SK-N-SH (cell line): ENCODE data around the gene CASP14. TPM values are rescaled to one million over a fixed set of nuclear protein-coding genes. Genes with fewer than 3 reads are reported as not detected.

Source experiments
- CTCF ChIA-PET: fragments of 300-600, 350-600 bp; formaldehyde crosslinking; extraction: SDS; loops from one replicate; lab custom pipeline; 2021; lab: Yijun Ruan, JAX
- POLR2A ChIA-PET: fragments of 350-600 bp; sonication (Branson Sonifier 250); formaldehyde crosslinking; extraction: SDS; loops from one replicate; lab custom pipeline; 2020; ENCODE audit warnings: antibody characterized with exemption, inconsistent platforms; lab: Yijun Ruan, JAX
- DNase-seq: peaks from one replicate; pipeline ENCODE4 v3.0.0; 2012
- H2AFZ ChIP-seq: fragments of 200-600 bp; sonication (generic); 2 replicates; pipeline ENCODE4 v1.8.1; 2016; ENCODE audit warnings: antibody characterized with exemption, mild to moderate bottlenecking, low read depth
- H3F3A ChIP-seq: fragments of 200-600 bp; sonication (generic); replicated peaks from 2 replicates; pipeline ENCODE3; 2016; ENCODE audit warnings: antibody characterized with exemption, mild to moderate bottlenecking; ENCODE audit not compliant: insufficient read depth
- H3K27ac ChIP-seq, 2 experiments: fragments of 200-500 bp in 1 of 2; fragments of 200-600 bp in 1 of 2; sonication (Bioruptor generic) in 1 of 2; sonication (generic), shearing (Covaris generic) in 1 of 2; 2 replicates each; pipeline versions ENCODE4 v1.5.1 to v1.6.1; 2014 to 2016; ENCODE audit warnings: low read depth in 2 of 2, inconsistent platforms in 1 of 2, low read length in 1 of 2, mild to moderate bottlenecking in 1 of 2, mixed read lengths in 1 of 2
- H3K27me3 ChIP-seq: fragments of 200-600 bp; sonication (generic), shearing (Covaris generic); 2 replicates; pipeline ENCODE4 v1.6.1; 2016; ENCODE audit warnings: mixed run types; ENCODE audit not compliant: insufficient read depth
- H3K36me3 ChIP-seq, 2 experiments: fragments of 200-500 bp in 1 of 2; fragments of 200-600 bp in 1 of 2; sonication (Bioruptor generic) in 1 of 2; sonication (generic) in 1 of 2; replicated peaks in 1 of 2; 2 replicates each; pipeline versions ENCODE3 to v1.5.1; 2014 to 2016; ENCODE audit warnings: low read length in 1 of 2, mild to moderate bottlenecking in 1 of 2; ENCODE audit not compliant: insufficient read depth in 2 of 2, control insufficient read depth in 1 of 2
- H3K4me1 ChIP-seq, 2 experiments: fragments of 200-500 bp in 1 of 2; fragments of 200-600 bp in 1 of 2; sonication (Bioruptor generic) in 1 of 2; sonication (generic), shearing (Covaris generic) in 1 of 2; 2 replicates each; pipeline versions ENCODE4 v1.5.1 to v1.6.1; 2014 to 2016; ENCODE audit warnings: low read depth in 1 of 2, low read length in 1 of 2, mixed run types in 1 of 2; ENCODE audit not compliant: insufficient read depth in 2 of 2, control insufficient read depth in 1 of 2
- H3K4me2 ChIP-seq: fragments of 200-600 bp; sonication (generic), shearing (Covaris generic); 2 replicates; pipeline ENCODE4 v1.6.1; 2017; ENCODE audit warnings: mixed run types
- H3K4me3 ChIP-seq, 2 experiments: fragments of 200-500 bp in 1 of 2; fragments of 200-600 bp in 1 of 2; sonication (Bioruptor generic) in 1 of 2; sonication (generic), shearing (Covaris generic) in 1 of 2; 2 replicates each; pipeline versions ENCODE4 v1.5.1 to v1.8.1; 2014 to 2016; ENCODE audit warnings: low read depth in 2 of 2, inconsistent platforms in 1 of 2, low read length in 1 of 2, mild to moderate bottlenecking in 1 of 2, mixed read lengths in 1 of 2, moderate library complexity in 1 of 2
- H3K79me2 ChIP-seq: fragments of 200-600 bp; sonication (generic); 2 replicates; pipeline ENCODE4 v1.8.1; 2017; ENCODE audit warnings: mild to moderate bottlenecking; ENCODE audit not compliant: insufficient read depth
- H3K9ac ChIP-seq: fragments of 200-600 bp; sonication (generic); 2 replicates; pipeline ENCODE4 v1.6.1; 2017; ENCODE audit warnings: mixed run types
- H3K9me2 ChIP-seq: fragments of 200-600 bp; sonication (generic); 2 replicates; pipeline ENCODE4 v1.6.1; 2017; ENCODE audit warnings: mixed run types
- H3K9me3 ChIP-seq: fragments of 200-600 bp; sonication (generic); 2 replicates; pipeline ENCODE4 v1.6.1; 2017; ENCODE audit warnings: mixed run types, mild to moderate bottlenecking, moderate library complexity
- H4K20me1 ChIP-seq: fragments of 200-600 bp; sonication (generic); 2 replicates; pipeline ENCODE4 v1.6.1; 2017; ENCODE audit warnings: mild to moderate bottlenecking, mixed run types; ENCODE audit not compliant: insufficient read depth
- CTCF ChIP-seq: fragments of 200-600 bp; sonication (generic); IDR thresholded peaks from 2 replicates; pipeline ENCODE4 v1.6.1; 2017; ENCODE audit warnings: antibody characterized with exemption, mild to moderate bottlenecking, moderate library complexity
- ELF1 ChIP-seq: IDR thresholded peaks from 2 replicates; pipeline ENCODE4 v1.4.0; 2012
- GABPA ChIP-seq: IDR thresholded peaks from 2 replicates; pipeline ENCODE4 v1.4.0; 2012; ENCODE audit warnings: low read depth, mild to moderate bottlenecking
- GATA2 ChIP-seq: sonication (generic); formaldehyde crosslinking; IDR thresholded peaks from 2 replicates; pipeline ENCODE4 v1.5.0; 2020; ENCODE audit warnings: mild to moderate bottlenecking, missing genetic modification reagents
- RFX5 ChIP-seq: IDR thresholded peaks from 2 replicates; pipeline ENCODE4 v1.6.1; 2012; ENCODE audit warnings: mild to moderate bottlenecking, improper control_type of control experiment, low read length
- USF1 ChIP-seq: IDR thresholded peaks from 2 replicates; pipeline ENCODE4 v1.4.0; 2012; ENCODE audit warnings: low read depth, borderline replicate concordance
- ZBTB33 ChIP-seq: IDR thresholded peaks from 2 replicates; pipeline ENCODE4 v1.4.0; 2012; ENCODE audit warnings: low read depth, borderline replicate concordance
- WGBS: methylation state at CpG from one replicate; pipeline ENCODE4 v1.1.6; 2017; ENCODE audit warnings: low lambda C conversion rate; 5-methylcytosine and 5-hydroxymethylcytosine counted together
- polyA plus RNA-seq, 3 experiments: library from polyadenylated mRNA; depleted of rRNA; stranded (reverse); fragments of >200 nt; gene quantifications; 2 replicates each; pipeline ENCODE4 v1.2.3, GENCODE V29; 2012
- TF ChIP-seq, protein P1 (sequence below): IDR thresholded peaks from 2 replicates; pipeline ENCODE4 v1.6.1; 2012; ENCODE audit warnings: mild to moderate bottlenecking, low read depth, low read length, moderate library complexity

CASP14 gene, protein sequence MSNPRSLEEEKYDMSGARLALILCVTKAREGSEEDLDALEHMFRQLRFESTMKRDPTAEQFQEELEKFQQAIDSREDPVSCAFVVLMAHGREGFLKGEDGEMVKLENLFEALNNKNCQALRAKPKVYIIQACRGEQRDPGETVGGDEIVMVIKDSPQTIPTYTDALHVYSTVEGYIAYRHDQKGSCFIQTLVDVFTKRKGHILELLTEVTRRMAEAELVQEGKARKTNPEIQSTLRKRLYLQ
- polyA plus RNA-seq (2012; rRNA removed), result not detected in 2 replicates
- polyA plus RNA-seq (2012; cell fraction: cytosol; rRNA removed), result not detected in 2 replicates
- not detected in 2 replicates for polyA plus RNA-seq (2012; cell fraction: nucleus; rRNA removed)

GRCh38 chr19:15048885-15049541 is at the start of gene CASP14:
Gene CASP14, plus strand, starts transcription at chr19:15049480. Its CDS starts 2,772 bp downstream, at chr19:15052252.
- Histone ChIP-seq H3K27ac (no peak within 1 kb of the TSS), H3K27me3 (peaks cover 23% of the 10 kb centered on the region; the same call in 1 of the 2 replicates), H2AFZ (no peak within 1 kb of the TSS), H3K4me1 (no peaks in the 10 kb centered on the region), H3K4me3 (no peak within 1 kb of the TSS)
- no peak for TF ChIP-seq GATA2 (CRISPR knock-in tag)
- TF ChIP-seq CTCF, result no peak
- TF ChIP-seq ELF1, result no peak
- no peak for TF ChIP-seq USF1
- TF ChIP-seq, protein P1, sequence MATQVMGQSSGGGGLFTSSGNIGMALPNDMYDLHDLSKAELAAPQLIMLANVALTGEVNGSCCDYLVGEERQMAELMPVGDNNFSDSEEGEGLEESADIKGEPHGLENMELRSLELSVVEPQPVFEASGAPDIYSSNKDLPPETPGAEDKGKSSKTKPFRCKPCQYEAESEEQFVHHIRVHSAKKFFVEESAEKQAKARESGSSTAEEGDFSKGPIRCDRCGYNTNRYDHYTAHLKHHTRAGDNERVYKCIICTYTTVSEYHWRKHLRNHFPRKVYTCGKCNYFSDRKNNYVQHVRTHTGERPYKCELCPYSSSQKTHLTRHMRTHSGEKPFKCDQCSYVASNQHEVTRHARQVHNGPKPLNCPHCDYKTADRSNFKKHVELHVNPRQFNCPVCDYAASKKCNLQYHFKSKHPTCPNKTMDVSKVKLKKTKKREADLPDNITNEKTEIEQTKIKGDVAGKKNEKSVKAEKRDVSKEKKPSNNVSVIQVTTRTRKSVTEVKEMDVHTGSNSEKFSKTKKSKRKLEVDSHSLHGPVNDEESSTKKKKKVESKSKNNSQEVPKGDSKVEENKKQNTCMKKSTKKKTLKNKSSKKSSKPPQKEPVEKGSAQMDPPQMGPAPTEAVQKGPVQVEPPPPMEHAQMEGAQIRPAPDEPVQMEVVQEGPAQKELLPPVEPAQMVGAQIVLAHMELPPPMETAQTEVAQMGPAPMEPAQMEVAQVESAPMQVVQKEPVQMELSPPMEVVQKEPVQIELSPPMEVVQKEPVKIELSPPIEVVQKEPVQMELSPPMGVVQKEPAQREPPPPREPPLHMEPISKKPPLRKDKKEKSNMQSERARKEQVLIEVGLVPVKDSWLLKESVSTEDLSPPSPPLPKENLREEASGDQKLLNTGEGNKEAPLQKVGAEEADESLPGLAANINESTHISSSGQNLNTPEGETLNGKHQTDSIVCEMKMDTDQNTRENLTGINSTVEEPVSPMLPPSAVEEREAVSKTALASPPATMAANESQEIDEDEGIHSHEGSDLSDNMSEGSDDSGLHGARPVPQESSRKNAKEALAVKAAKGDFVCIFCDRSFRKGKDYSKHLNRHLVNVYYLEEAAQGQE, result no peak
- no peak for TF ChIP-seq ZBTB33
- no peak for TF ChIP-seq GABPA
- no peak for TF ChIP-seq RFX5
- TF ChIP-seq, all 33 proteins: peak for 0
- Histone ChIP-seq H4K20me1 (no peaks in the 10 kb centered on the region), H3K36me3 (no peaks in the 10 kb centered on the region), H3F3A (no peaks in the 10 kb centered on the region), H3K9me2 (no peaks in the 10 kb centered on the region), H3K9me3 (no peaks in the 10 kb centered on the region), H3K79me2 (no peaks in the 10 kb centered on the region), H3K4me2 (no peak within 1 kb of the TSS), H3K9ac (no peak within 1 kb of the TSS)
- no peak for DNase-seq
- ChIA-PET POLR2A (no interaction called here), CTCF (no interaction called here)
- 14% methylated on average over 8 of the region's 11 CpGs for WGBS
